Measurements from ENCODE around the gene COX15.

- TF ChIP-seq POLR2AphosphoS5 (IDR thresholded peaks at IDR 0.05; ENCODE audit: low read depth, low read length) = no peak
- no peak for TF ChIP-seq CTCF (IDR thresholded peaks at IDR 0.05; ENCODE audit: control extremely low read depth in 1 of 3, insufficient read depth in 1 of 3, low read depth in 1 of 3, low read length in 3 of 3)
- no peak for TF ChIP-seq POLR2A (IDR thresholded peaks at IDR 0.05; ENCODE audit: control extremely low read depth in 1 of 2, low read depth in 2 of 2, low read length in 2 of 2)
- no peak for TF ChIP-seq MAFK (IDR thresholded peaks at IDR 0.05; ENCODE audit: low read depth, low read length)
- no peak for TF ChIP-seq USF2 (IDR thresholded peaks at IDR 0.05; ENCODE audit: low read length)
- no peak for TF ChIP-seq CHD7 (IDR thresholded peaks at IDR 0.05; ENCODE audit: insufficient replicate concordance, low read length)
These were observed 1.4 kb upstream of the COX15 start for GRCh38 chr10:99733366-99733765.
